GM21529 (cell line): ENCODE results near the gene MSANTD3.

Experiments
- ATAC-seq: cut with Tn5 transposase; IDR thresholded peaks from one replicate; pipeline ENCODE4 v1.9.1; 2021; ENCODE audit not compliant: unreplicated experiment

The MSANTD3 gene

DNA sequence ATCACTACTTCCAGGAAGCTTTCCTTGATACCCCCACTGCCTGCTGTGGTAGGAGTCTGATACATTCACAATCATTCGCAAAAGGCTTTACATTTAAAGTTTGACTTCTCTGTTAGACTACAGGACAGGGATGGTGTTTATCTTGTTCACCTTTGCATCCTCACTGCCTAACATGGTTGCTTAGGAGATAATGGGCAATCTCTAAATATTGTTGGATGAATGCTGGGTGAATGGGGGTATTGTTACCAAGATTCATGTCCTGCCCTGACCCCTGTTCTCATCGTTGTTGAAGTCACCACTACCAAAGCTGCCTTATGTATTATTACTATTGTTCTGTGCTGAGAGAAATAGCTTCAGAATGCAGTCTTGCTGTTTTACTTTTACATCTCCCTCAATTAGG lies 38.3 kb downstream of the MSANTD3 start:
- ATAC-seq = no peak

DNA sequence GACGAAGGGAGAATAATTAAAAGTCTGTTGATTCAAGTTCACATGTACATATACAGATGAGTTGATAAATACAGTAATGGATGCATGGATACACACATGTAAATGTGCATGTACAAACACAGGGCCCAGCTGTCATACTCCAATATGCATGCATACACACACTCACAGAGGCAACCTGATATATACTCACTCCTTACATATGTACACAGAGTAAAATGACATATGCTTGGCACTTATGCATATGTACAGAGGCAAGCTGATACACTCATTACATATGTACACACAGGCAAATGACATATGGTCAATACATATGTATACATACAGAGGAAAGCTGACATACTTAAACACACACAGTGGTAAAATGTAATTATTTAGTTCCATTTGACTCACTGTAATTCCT lies 38.8 kb downstream of the MSANTD3 start:
- no peak for ATAC-seq

DNA sequence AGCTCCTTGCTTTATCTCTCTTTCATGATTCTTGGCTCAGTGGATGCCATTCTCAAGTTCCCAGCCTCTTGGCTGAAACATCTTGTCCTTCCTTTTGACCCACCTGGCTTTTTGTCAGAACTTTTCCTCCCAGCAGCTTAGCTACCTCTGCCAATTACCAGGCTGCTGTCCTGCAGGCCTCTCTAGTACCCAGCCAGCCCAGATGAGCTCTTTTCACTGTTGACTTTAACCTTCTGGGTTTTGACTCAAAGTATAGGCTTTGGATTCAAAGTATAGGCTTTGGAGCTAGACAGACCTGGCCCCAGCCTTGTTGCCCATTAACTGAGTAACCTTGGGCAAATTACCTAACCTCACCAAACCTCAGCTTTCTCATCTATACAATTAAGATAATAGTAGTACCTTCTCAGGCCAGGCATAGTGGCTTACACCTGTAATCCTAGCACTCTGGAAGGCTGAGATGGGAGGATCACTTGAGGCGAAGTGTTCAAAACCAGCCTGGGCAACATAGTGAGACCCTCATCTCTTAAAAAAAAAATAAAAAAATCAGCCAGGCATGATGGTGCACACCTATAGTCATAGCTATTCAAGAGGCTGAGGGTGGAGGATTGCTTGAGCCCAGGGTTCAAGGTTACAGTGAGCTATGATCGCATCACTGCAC lies 39.4 kb downstream of the MSANTD3 start:
- no peak for ATAC-seq

DNA sequence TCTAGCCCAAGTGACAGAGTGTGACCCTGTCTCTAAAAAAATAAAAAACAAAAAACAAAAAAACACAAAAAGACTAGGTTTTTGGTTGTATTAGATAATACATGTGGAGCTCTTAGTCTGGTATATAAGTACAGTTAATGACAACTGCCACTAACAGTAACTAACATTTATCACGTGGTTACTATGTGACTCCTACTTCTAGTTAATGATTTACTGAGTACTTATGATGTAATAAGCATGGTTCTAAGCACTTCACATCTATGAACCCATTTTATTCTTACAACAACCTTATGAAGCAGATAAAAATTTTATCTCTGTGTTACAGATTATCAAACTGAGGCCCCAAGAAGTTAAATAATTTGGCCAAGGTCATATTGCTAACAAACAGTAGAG lies 39.9 kb downstream of the MSANTD3 start:
- no peak for ATAC-seq

DNA sequence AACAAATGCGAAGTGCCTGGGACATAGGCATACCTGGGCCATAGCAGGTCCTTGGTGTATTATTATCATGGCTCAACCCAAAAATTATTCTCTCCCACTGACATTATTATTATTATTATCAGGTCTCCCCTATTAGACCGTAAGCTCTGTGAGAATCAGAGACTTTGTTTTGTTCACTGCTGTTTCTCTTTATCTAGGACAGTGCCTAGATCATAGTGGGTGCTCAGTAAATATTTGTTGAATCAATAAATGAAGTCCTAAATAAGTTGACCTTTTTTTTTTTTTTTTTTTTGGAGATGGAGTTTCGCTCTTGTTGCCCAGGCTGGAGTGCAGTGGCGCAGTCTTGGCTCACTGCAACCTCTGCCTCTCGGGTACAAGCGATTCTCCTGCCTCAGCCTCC lies 41.1 kb downstream of the MSANTD3 start:
- no peak for ATAC-seq

DNA sequence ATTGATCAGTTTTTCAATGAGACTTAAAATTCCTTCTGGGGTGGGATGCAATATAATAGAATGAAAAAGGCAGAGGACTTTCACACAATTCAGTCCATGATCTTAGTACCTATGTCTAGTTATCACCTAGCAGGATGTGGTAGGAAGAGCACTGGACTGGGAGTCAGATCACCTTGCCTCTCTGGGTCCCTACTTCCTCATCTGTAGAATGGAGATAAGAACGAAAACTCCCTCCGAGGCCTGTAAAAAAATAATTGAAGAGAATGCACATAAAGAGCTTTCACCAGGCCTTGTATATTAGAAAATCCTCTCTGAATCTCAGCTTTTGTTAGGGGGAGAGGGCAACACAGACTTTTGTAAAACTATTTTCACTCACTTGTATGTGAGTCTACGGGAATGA lies 45.3 kb downstream of the MSANTD3 start:
- ATAC-seq = no peak

DNA sequence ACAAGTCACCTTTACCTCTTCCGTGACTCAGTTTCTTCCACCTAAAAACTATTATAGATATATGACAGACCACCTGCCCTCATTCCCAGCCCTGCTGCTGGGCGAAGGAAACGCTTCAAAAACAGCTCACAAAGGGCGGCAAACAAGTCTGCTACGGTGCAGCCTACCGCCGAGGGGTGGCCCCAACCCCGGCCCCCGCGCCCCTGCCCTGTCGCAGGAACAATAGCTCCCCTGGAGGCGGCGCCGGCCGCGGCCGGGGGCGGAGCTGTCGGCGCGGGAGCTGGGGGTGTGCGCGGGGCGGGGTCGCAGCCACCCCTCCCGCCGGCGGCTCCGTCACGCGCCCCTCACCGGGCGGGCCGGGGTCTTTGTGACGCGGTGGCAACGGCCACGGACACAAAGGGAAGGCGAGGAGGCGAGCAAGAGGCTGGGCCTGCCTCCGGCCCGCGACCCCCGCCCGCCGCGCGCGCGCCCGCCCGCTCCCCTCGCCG lies 45.9 kb downstream of the MSANTD3 start, which contains the start of gene TMEFF1:
TSS of gene TMEFF1 (plus strand) at position 362 of the 488 bp plus-strand sequence. CDS start 396 bp downstream, outside the sequence.
- peak; percentile 42 for ATAC-seq

DNA sequence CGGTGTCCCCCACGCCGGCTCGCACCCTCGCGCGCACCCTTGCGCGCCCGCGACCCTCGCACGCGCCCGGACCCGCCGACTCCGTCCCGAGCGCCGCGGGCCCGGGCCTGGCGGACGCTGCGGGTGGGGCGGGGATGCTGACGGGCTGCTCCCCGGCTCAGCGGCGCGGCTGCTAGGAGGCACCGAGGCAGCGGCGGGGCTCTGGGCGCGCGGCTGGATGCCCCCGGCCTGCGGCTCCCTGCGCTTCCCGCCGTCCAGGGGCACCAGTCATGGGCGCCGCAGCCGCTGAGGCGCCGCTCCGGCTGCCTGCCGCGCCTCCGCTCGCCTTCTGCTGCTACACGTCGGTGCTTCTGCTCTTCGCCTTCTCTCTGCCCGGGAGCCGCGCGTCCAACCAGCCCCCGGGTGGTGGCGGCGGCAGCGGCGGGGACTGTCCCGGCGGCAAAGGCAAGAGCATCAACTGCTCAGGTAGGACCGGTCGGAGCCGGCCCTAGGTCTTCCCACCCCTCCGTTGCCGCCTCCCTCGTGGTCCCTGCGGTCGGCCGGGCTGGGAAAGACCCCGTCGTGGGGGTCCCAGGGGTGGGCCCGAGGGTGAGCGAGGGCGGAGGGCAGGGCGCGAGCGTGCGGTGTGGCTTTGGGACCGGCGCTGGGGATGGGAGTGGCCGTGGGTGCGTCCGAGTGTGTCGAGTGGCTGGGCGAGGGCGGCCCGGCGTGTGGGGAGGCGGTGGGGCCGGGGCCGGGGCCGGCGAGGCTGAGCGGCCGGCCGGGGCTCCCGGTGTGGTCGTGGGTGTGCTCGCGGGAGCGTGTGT lies 46.5 kb downstream of the MSANTD3 start:
- peak; percentile 57 for ATAC-seq

DNA sequence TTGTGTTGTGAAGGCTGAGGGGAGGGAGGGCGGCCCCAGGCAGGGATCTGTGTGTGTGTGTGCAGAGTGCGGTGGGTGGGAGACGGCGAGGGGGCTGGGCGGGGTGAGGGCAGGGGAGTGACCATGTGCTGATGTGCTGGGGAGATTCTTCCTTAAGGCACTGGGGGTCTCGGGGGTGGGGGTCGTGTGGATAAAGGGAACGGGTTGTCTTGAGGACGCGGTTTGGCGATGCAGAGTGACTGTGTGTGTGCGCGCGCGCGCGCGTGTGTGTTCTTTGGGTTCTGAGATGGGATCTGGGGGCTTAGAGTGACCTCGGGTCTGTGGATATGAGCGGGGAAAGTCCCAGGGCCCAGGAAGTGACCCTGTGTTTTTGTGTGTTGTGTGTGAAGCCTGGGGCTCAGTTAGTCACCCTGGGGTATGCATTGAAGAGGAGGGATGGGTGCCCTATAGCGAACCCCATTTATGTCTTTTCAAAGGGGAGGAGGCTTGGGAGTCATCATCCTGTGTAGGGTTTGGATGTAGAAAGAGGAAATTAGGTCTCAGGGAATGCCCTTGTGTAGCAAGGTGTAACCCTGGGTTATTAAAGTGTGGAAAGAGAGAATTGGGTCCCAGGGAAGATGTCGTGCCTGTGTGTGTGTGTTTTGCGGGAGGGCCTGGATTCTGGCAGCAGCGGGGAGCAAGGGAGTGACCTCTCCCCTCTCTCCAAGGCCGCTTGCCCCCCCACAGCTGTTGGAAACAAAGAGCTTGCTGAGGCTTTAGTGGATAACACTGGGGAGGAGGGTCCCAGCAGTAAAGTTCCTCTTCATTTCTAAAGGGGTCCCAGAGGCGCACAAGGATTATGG lies 47.4 kb downstream of the MSANTD3 start:
- no peak for ATAC-seq

DNA sequence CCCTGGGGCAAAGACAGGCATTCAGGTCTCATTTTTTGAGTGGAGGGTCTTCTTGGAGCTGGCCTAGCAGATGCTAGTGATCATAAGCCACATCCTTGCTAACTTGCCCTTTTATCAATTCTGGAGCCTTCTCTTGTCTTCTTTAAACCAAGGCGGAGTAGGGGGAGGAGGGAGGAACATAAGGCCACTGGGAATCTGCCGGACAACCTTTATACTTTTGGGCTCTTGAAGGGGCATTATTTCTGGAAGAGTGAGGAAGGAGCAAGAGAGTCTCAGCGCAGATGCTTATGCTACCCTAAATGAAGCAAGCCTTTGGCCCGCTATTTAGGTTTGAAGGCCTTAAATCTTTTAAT lies 48.0 kb downstream of the MSANTD3 start:
- no peak for ATAC-seq

DNA sequence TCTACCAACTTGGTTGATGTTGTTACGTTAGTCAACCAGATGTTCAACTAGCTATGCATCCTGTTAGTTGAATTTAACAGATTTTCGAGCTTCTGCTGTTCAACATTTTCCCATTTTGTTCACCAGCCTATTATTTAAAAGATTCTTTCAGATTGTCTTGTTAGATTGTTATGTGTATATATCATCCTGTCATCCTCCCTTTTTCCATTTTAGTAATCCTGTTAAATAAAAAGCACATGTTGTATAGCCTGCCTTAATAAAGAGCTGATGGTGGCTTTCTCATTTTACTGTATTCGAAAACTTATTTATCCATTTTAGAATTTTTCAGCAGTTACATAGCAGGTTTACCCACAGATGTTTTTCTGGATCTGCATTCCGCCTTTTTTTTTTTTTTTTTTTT lies 50.3 kb downstream of the MSANTD3 start:
- no peak for ATAC-seq

DNA sequence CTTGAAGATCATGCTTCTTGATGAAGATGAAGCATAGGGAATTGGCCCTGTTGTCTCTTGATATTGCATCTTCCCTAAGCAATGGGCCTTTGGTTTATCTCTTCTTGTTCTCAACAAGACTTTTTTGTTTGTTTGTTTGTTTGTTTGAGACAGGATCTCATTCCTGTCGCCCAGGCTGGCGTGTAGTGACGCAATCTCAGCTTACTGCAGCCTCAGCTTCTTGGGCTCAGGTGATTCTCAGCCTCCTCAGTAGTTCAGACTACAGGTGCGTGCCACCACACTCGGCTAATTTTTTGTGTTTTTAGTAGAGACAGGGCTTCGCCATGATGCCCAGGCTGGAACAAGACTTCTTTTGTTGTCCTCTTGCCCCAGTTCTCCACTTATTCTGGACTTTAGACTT lies 51.2 kb downstream of the MSANTD3 start:
- no peak for ATAC-seq

DNA sequence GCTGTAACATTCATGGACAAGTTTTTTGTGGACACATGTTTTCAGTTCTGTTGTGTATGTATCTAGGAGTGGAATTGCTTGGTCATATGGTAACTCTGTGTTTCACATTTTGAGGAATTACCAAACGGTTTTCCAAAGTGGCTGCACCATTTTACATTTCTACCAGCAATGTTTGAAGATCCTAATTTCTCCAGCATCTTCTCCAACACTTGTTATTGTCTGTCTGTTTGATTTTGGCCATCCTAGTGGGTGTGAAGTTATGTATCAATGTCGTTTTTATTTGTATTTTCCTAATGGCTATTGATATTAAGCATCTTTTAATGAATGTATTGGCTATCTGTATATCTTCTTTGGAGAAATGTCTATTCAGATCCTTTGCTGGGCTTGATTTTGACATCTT lies 52.9 kb downstream of the MSANTD3 start:
- ATAC-seq = no peak

DNA sequence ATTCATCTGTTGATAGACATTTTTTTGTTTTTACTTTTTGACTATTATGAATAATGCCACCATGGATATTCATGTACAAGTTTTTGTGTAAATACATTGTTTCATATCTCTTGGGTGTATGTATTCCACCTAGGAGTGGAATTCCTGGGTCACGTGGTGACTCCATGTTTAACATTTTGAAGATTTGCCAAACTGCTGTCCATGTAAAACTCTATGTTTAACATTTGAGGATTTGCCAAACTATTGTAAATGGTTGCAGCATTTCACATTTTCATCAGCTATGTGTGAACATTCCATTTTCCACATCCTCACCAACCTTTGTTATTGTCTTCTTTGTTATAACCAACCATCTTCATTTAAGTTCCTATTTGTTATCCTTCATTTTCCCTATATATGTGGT lies 58.3 kb downstream of the MSANTD3 start:
- ATAC-seq = no peak

DNA sequence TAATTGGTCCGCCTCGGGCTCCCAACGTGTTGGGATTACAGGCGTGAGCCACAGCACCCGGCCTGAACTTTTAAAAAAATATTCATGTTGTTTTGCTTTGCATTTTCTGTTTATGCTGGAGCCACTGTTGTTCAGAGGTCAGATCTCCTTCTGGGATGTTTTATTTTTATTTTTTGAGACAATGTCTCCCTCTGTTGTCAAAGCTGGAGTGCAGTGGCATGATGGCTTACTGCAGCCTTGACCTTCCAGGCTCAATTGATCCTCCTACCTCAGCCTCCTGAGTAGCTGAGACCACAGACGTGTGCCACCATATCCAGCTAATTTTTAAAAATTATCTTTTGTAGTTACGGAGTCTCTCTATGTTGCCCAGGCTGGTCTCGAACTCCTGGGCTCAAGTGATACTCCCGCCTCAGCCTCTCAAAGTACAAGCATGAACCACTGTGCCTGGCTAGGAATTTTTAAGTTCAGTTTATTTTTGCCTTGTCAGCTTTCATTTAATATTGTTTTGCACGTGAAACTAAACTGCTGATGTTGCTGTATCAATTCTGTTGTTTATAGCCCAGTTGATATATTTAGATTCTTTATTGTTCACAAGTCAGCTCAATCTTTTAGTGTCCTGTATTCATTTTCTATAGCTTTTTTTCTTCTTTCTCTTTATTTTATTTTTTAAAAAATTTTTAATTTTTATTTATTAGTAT lies 59.7 kb downstream of the MSANTD3 start:
- ATAC-seq = no peak

DNA sequence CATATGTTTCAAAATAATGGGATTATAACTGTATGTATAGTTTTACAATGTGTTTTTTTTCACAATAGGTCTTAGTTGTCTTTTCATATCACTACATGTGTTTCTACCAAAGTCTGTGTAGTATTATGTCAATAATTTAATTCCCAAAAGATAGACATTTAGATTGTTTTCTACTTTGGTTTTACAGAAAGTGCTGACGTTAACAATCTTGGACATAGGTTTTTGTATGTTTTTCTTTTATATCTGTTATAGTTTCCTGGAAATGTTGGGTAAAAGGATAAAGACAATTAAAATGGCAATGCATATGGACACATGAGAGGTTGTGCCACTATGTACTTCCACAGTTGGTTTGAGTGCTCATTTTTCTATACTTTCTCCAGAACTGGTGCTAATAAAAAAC lies 61.2 kb downstream of the MSANTD3 start:
- no peak for ATAC-seq

DNA sequence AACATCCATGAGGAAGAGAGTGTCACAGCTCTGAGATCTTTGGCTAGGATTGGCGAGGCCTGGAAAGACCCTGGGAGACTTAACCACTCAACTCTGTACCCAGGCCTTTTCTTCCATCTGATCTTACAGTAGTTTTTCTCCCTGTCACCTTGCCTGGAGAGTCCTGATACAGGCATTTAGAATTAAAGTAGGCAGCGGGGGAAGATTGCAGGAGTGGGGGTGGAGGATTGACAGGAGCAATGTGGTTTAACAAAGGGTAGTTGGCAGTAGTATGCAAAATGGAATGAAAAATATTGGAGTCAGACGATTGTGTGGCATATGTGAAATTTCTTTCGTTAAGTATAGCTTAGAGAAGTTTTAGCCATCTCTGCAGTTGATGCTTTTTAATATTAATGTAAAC lies 62.9 kb downstream of the MSANTD3 start:
- no peak for ATAC-seq

DNA sequence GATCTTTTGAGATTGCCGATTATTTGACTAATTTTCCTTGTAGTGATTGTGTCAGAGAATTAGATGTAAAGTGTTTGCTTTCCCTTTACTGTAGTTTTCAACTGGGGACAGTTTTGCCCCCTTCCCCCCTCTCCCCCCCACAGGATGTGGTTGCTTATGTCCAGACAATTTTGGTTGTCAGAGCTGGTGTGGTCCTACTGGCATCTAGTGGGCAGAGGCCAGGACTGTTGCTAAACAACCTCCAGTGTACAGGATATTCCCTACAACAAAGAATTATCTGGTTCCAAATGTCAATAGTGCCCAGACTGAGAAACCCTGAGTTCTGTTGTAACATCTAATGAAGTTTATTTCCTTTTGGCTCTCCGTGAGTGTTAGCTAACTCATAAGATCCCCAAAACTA lies 66.0 kb downstream of the MSANTD3 start:
- no peak for ATAC-seq

DNA sequence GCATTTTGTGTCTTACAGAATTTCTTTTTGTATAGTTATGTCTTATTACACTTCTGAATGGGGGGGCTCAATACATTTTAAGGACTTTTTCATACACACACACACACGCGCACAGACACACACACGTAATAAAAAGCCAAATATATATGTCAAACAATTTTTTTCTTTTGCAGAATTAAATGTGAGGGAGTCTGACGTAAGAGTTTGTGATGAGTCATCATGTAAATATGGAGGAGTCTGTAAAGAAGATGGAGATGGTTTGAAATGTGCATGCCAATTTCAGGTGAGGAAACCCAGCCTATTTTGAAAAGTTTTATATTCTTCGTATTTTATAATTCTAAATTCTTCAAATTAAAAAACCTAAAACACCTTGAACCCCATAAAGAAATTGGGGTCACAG lies 71.6 kb downstream of the MSANTD3 start:
- ATAC-seq = no peak

DNA sequence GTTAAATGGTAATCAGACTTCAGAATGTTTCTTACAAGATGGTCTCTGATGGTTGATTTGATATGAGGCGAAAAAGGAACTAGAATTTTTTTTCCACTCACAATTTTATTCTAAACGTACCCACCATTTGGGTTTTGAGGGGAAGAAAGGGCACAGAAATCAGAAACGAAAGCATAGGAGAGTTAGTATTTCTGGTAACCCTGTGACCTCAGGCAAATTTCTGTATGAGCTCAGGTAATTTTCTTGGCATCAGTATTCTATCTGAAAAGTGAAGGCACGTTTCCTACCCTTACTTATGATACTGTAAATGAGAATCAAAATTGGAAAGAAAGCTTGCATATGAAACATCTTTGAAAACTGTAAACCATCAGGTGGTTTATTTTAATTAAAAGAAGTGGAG lies 72.5 kb downstream of the MSANTD3 start:
- no peak for ATAC-seq

DNA sequence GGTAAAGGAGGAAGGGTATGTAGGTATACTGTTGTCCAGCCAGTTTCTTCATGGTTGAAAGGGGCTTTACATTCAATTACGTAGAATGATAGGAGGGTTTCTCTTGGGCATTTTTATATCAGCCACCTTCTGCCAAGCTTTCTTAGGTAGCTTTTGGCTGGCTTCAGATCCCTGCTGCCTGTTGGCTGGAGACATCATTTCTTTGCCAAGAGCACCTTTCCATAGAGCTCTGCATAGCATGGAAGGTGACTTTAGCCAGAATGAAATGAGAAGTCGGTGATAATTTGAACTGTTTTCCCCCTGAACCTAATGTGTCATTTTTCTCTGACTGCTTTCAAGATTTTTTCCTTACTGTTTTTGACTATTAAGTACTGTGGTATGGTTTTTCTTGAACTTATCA lies 72.9 kb downstream of the MSANTD3 start:
- no peak for ATAC-seq
